Measurements from ENCODE around the gene ELFN1.

The ELFN1 gene

GRCh38 chr7:1643270-1644092, 26.6 kb upstream of the ELFN1 start:
- DNase-seq: no peak

GRCh38 chr7:1644341-1645070, 25.6 kb upstream of the ELFN1 start:
- no peak for DNase-seq

GRCh38 chr7:1645071-1645409, 25.0 kb upstream of the ELFN1 start:
- DNase-seq: no peak

- no peak for DNase-seq
These were observed 24.6 kb upstream of the ELFN1 start for GRCh38 chr7:1645476-1645875.

GRCh38 chr7:1646391-1646790, 23.7 kb upstream of the ELFN1 start:
- no peak for DNase-seq

GRCh38 chr7:1646957-1647891, 22.9 kb upstream of the ELFN1 start:
- peak; percentile 78 for DNase-seq

GRCh38 chr7:1647961-1648672, 22.0 kb upstream of the ELFN1 start:
- peak; percentile 77 for DNase-seq

GRCh38 chr7:1649751-1650326, 20.2 kb upstream of the ELFN1 start:
- no peak for DNase-seq

GRCh38 chr7:1650363-1651030, 19.6 kb upstream of the ELFN1 start:
- DNase-seq: no peak

GRCh38 chr7:1651031-1651446, 19.0 kb upstream of the ELFN1 start:
- DNase-seq: no peak

- no peak for DNase-seq
These were observed 18.2 kb upstream of the ELFN1 start for GRCh38 chr7:1651891-1652290.

GRCh38 chr7:1653500-1653899, 16.6 kb upstream of the ELFN1 start:
- DNase-seq: no peak

GRCh38 chr7:1654111-1654510, 16.0 kb upstream of the ELFN1 start:
- no peak for DNase-seq

GRCh38 chr7:1654738-1655475, 15.2 kb upstream of the ELFN1 start:
- DNase-seq: no peak

- DNase-seq: no peak
These were observed 10.4 kb upstream of the ELFN1 start for GRCh38 chr7:1659696-1660095.

- DNase-seq: no peak
These were observed 8.6 kb upstream of the ELFN1 start for GRCh38 chr7:1661461-1661860.

- DNase-seq: no peak
These were observed 8.0 kb upstream of the ELFN1 start for GRCh38 chr7:1662101-1662500.

GRCh38 chr7:1662767-1663166, 7.3 kb upstream of the ELFN1 start:
- no peak for DNase-seq

- DNase-seq: no peak
These were observed 6.9 kb upstream of the ELFN1 start for GRCh38 chr7:1663223-1663622.

GRCh38 chr7:1663857-1664651, 6.0 kb upstream of the ELFN1 start:
- DNase-seq: peak; percentile 65
